GM18498 (cell line): Measurements from ENCODE around the gene CD40LG.

ENCODE experiments used
- ATAC-seq: cut with Tn5 transposase; IDR thresholded peaks from one replicate; pipeline ENCODE4 v1.9.1; 2021; ENCODE audit warnings: mild to moderate bottlenecking, moderate library complexity; ENCODE audit not compliant: unreplicated experiment

CD40LG gene

DNA sequence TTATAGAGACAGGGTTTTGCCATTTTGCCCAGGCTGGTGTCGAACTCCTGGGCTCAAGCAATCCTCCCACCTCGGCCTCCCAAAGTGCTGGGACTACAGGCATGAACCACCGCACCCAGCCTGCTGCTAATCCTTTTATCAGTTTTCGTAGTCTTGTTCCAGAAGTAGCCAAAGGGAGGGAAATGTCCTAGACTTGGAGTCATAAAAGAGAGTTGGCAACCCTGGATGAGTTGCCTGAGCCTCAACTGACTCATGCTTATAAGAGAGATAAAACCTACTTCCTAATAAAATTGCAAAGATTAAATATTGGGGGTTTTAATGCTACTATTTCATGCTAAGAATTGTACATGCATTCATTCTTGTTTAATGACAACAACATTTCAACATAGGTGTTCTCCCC is 44.3 kb downstream of the CD40LG start:
- ATAC-seq: no peak

GRCh38 chrX:136694431-136695087 is 46.6 kb downstream of the CD40LG start:
- peak; percentile 78 for ATAC-seq

- ATAC-seq: no peak
Observed at GRCh38 chrX:136697156-136697555, 49.2 kb downstream of the CD40LG start.

- ATAC-seq: no peak
Observed at GRCh38 chrX:136708348-136708747, 60.4 kb downstream of the CD40LG start.
